IMR-90 (cell line): ENCODE results near the gene HOXA5. TPM values are rescaled to one million over a fixed set of nuclear protein-coding genes. Genes with fewer than 3 reads are reported as not detected.

Experiments used
- ATAC-seq: fragments of 200-7000 bp; cut with Tn5 transposase; 2 replicates; pipeline ENCODE4 v1.9.1; 2020; ENCODE audit warnings: low read depth, mild to moderate bottlenecking, moderate library complexity
- BruUV-seq: library from RNA; stranded (reverse); fragments of 400-500 nt; replicated peaks from 2 replicates; lab custom pipeline; 2021; lab: Mats Ljungman, UMichigan
- CTCF ChIA-PET: fragments of 300-600 bp; formaldehyde crosslinking; extraction: SDS; loops from one replicate; lab custom pipeline; 2021; ENCODE audit warnings: antibody characterized with exemption; lab: Yijun Ruan, JAX
- POLR2A ChIA-PET: fragments of 300-600 bp; sonication (Branson Sonifier 250); formaldehyde crosslinking; loops from one replicate; lab custom pipeline; 2022; ENCODE audit warnings: antibody characterized with exemption; ENCODE audit not compliant: unreplicated experiment; lab: Charles Lee
- DNase-seq: peaks from one replicate; pipeline ENCODE4 v3.0.0; 2013
- H2AFZ ChIP-seq: replicated peaks from 2 replicates; pipeline ENCODE3; 2013; ENCODE audit warnings: low read length, mild to moderate bottlenecking; ENCODE audit not compliant: poor library complexity
- H2AK5ac ChIP-seq: 2 replicates; pipeline ENCODE4 v1.6.1; 2013; ENCODE audit warnings: low read depth, low read length, inconsistent platforms
- H2AK9ac ChIP-seq: replicated peaks from 2 replicates; pipeline ENCODE3; 2013; ENCODE audit warnings: mild to moderate bottlenecking, low read depth, low read length, moderate library complexity; ENCODE audit not compliant: poor library complexity
- H2BK120ac ChIP-seq: 2 replicates; pipeline ENCODE4 v1.6.1; 2013; ENCODE audit warnings: low read depth, low read length, inconsistent platforms
- H2BK15ac ChIP-seq: 3 replicates; pipeline ENCODE4 v1.6.1; 2013; ENCODE audit warnings: low read depth, low read length, inconsistent platforms
- H2BK20ac ChIP-seq: 2 replicates; pipeline ENCODE4 v1.6.1; 2013; ENCODE audit warnings: low read depth, mild to moderate bottlenecking, inconsistent platforms, low read length, moderate library complexity
- H2BK5ac ChIP-seq: 2 replicates; pipeline ENCODE4 v1.6.1; 2013; ENCODE audit warnings: mild to moderate bottlenecking, low read depth, low read length, inconsistent platforms; ENCODE audit not compliant: poor library complexity, severe bottlenecking
- H3K14ac ChIP-seq: replicated peaks from 2 replicates; pipeline ENCODE4 v1.6.1; 2013; ENCODE audit warnings: low read depth, low read length, inconsistent platforms
- H3K18ac ChIP-seq: 2 replicates; pipeline ENCODE4 v1.6.1; 2013; ENCODE audit warnings: low read depth, low read length, control low read depth
- H3K23ac ChIP-seq: 2 replicates; pipeline ENCODE4 v1.6.1; 2013; ENCODE audit warnings: low read depth, low read length, inconsistent platforms
- H3K27ac ChIP-seq: 2 replicates; pipeline ENCODE4 v1.5.1; 2013; ENCODE audit warnings: mild to moderate bottlenecking, control low read depth, low read length; ENCODE audit not compliant: insufficient read depth
- H3K27me3 ChIP-seq: 2 replicates; pipeline ENCODE4 v1.6.1; 2013; ENCODE audit warnings: low read length; ENCODE audit not compliant: control insufficient read depth, insufficient read depth
- H3K36me3 ChIP-seq: 2 replicates; pipeline ENCODE4 v1.6.1; 2013; ENCODE audit warnings: low read length, mixed read lengths; ENCODE audit not compliant: control insufficient read depth, insufficient read depth
- H3K4ac ChIP-seq: 2 replicates; pipeline ENCODE4 v1.6.1; 2013; ENCODE audit warnings: low read depth, low read length, inconsistent platforms
- H3K4me1 ChIP-seq: 2 replicates; pipeline ENCODE4 v1.6.1; 2013; ENCODE audit warnings: low read length, mixed read lengths; ENCODE audit not compliant: control insufficient read depth, insufficient read depth
- H3K4me2 ChIP-seq: 2 replicates; pipeline ENCODE4 v1.6.1; 2013; ENCODE audit warnings: low read depth, mild to moderate bottlenecking, control low read depth, low read length, moderate library complexity
- H3K4me3 ChIP-seq: 2 replicates; pipeline ENCODE4 v1.5.1; 2013; ENCODE audit warnings: low read depth, mild to moderate bottlenecking, control low read depth, low read length, moderate library complexity; ENCODE audit not compliant: insufficient read depth
- H3K56ac ChIP-seq: 2 replicates; pipeline ENCODE4 v1.6.1; 2013; ENCODE audit warnings: low read length, inconsistent platforms; ENCODE audit not compliant: insufficient read depth; ENCODE audit errors: extremely low read depth
- H3K79me1 ChIP-seq, 2 experiments: 2 replicates each; pipeline ENCODE4 v1.6.1; 2013; ENCODE audit warnings: low read length in 2 of 2, inconsistent platforms in 1 of 2, low read depth in 1 of 2
- H3K9ac ChIP-seq: 2 replicates; pipeline ENCODE4 v1.6.1; 2013; ENCODE audit warnings: low read depth, low read length, control low read depth
- H3K9me1 ChIP-seq: 2 replicates; pipeline ENCODE4 v1.6.1; 2013; ENCODE audit warnings: low read length, inconsistent platforms; ENCODE audit not compliant: insufficient read depth
- H3K9me3 ChIP-seq: 2 replicates; pipeline ENCODE4 v1.6.1; 2013; ENCODE audit warnings: low read length; ENCODE audit not compliant: control insufficient read depth, insufficient read depth
- H4K20me1 ChIP-seq: 2 replicates; pipeline ENCODE4 v1.6.1; 2013; ENCODE audit warnings: low read length, inconsistent platforms; ENCODE audit not compliant: insufficient read depth
- H4K5ac ChIP-seq: 2 replicates; pipeline ENCODE4 v1.6.1; 2013; ENCODE audit warnings: mild to moderate bottlenecking, low read depth, low read length, control low read depth
- H4K8ac ChIP-seq, 2 experiments: 2 replicates each; pipeline ENCODE4 v1.6.1; 2013; ENCODE audit warnings: low read depth in 2 of 2, low read length in 2 of 2, control low read depth in 1 of 2, inconsistent platforms in 1 of 2
- H4K91ac ChIP-seq: 2 replicates; pipeline ENCODE4 v1.6.1; 2013; ENCODE audit warnings: low read depth, low read length, inconsistent platforms; ENCODE audit not compliant: insufficient read depth
- CEBPB ChIP-seq: IDR thresholded peaks from 2 replicates; pipeline ENCODE4 v1.6.1; 2012; ENCODE audit warnings: low read depth, low read length, improper control_type of control experiment
- CTCF ChIP-seq: conservative IDR thresholded peaks from 2 replicates; pipeline ENCODE4 v1.5.1; 2012; ENCODE audit warnings: mild to moderate bottlenecking, low read depth, low read length, improper control_type of control experiment
- ELK1 ChIP-seq: fragments of 150-350 bp; IDR thresholded peaks from 2 replicates; pipeline ENCODE4 v1.6.1; 2016; ENCODE audit warnings: low read depth, mild to moderate bottlenecking, low read length, moderate library complexity, borderline replicate concordance
- FOS ChIP-seq: fragments of 150-350 bp; IDR thresholded peaks from 2 replicates; pipeline ENCODE4 v1.6.1; 2016; ENCODE audit warnings: low read depth, low read length
- MAFK ChIP-seq: IDR thresholded peaks from 2 replicates; pipeline ENCODE4 v1.6.1; 2012; ENCODE audit warnings: low read depth, low read length, improper control_type of control experiment
- MAZ ChIP-seq: IDR thresholded peaks from 2 replicates; pipeline ENCODE4 v1.6.1; 2012; ENCODE audit warnings: low read depth, mild to moderate bottlenecking, low read length, improper control_type of control experiment, moderate library complexity, borderline replicate concordance
- MXI1 ChIP-seq: IDR thresholded peaks from 2 replicates; pipeline ENCODE4 v1.6.1; 2012; ENCODE audit warnings: low read depth, mild to moderate bottlenecking, low read length, moderate library complexity, borderline replicate concordance
- NFE2L2 ChIP-seq: fragments of 150-350 bp; IDR thresholded peaks from 2 replicates; pipeline ENCODE4 v1.6.1; 2016; ENCODE audit warnings: low read depth, mild to moderate bottlenecking, low read length
- POLR2A ChIP-seq: IDR thresholded peaks from 2 replicates; pipeline ENCODE4 v1.6.1; 2012; ENCODE audit warnings: mild to moderate bottlenecking, low read depth, low read length
- RAD21 ChIP-seq: IDR thresholded peaks from 2 replicates; pipeline ENCODE4 v1.6.1; 2012; ENCODE audit warnings: low read length, improper control_type of control experiment
- RCOR1 ChIP-seq: IDR thresholded peaks from 2 replicates; pipeline ENCODE4 v1.6.1; 2012; ENCODE audit warnings: mild to moderate bottlenecking, low read length, improper control_type of control experiment; ENCODE audit not compliant: insufficient replicate concordance
- RFX5 ChIP-seq: IDR thresholded peaks from 2 replicates; pipeline ENCODE4 v1.8.0; 2012; ENCODE audit warnings: low read depth, mild to moderate bottlenecking, low read length, moderate library complexity
- SMC3 ChIP-seq: fragments of 150-350 bp; IDR thresholded peaks from 2 replicates; pipeline ENCODE4 v1.6.1; 2016; ENCODE audit warnings: low read depth, mild to moderate bottlenecking, antibody characterized with exemption, low read length, moderate library complexity
- USF2 ChIP-seq: fragments of 150-350 bp; IDR thresholded peaks from 2 replicates; pipeline ENCODE4 v1.6.1; 2017; ENCODE audit warnings: mild to moderate bottlenecking, antibody characterized with exemption, low read length, low read depth
- WGBS, 2 experiments: methylation state at CpG; one replicate each; pipeline versions ENCODE4 v1.1.5 to v1.1.7; 2013; ENCODE audit warnings: missing lambda C conversion rate in 2 of 2; ENCODE audit not compliant: insufficient read length in 1 of 2; ENCODE audit errors: extremely low coverage in 2 of 2; 5-methylcytosine and 5-hydroxymethylcytosine counted together
- dilution Hi-C: fragments of 300-500 bp; cut with HindIII; formaldehyde crosslinking; loops from one replicate; pipeline ENCODE4 v1.14.3; 2018; ENCODE audit warnings: low sequenced_read_pairs; ENCODE audit not compliant: unreplicated experiment
- in situ Hi-C: fragments of 300-500 bp; cut with MboI; formaldehyde crosslinking; loops from 3 replicates; pipeline ENCODE4 v1.14.3; 2019; ENCODE audit warnings: low sequenced_read_pairs, inconsistent platforms, mixed read lengths
- intact Hi-C: fragments of 100-400 bp; cut with micrococcal nuclease; formaldehyde crosslinking; loops from 2 replicates; pipeline ENCODE4 v1.10.0; 2022
- polyA plus RNA-seq, 3 experiments: library from polyadenylated mRNA; depleted of rRNA; stranded (reverse); fragments of >200 nt; gene quantifications; 2 replicates each; pipeline ENCODE4 v1.2.3, GENCODE V29; 2012; ENCODE audit warnings: low replicate concordance in 1 of 3
- total RNA-seq: library from RNA; depleted of rRNA; stranded (reverse); fragments of >200 nt; gene quantifications from 2 replicates; pipeline ENCODE4 v1.2.3, GENCODE V29; 2012

Gene HOXA5
- total and polyA plus RNA-seq, 2 of the 4 experiments (the other 2 are of a cell fraction), result 19.9 to 29.4 TPM

- H3K27me3 ChIP-seq, result peaks cover 93% of the 10 kb centered on the region
- H3K23ac ChIP-seq, result no peak overlapping the region
- H2BK5ac ChIP-seq, result no peak overlapping the region
- no peak overlapping the region for H2BK120ac ChIP-seq
- H3K4me3 ChIP-seq, result no peak overlapping the region
- H2AK5ac ChIP-seq, result no peak overlapping the region
- H3K79me1 ChIP-seq, result no peaks in the 10 kb centered on the region
- DNase-seq (no peak), ATAC-seq (no peak)
- H3K14ac ChIP-seq, result no peak overlapping the region
- H2AK9ac ChIP-seq, result no peak overlapping the region
- no peak overlapping the region for H4K8ac ChIP-seq
- in situ Hi-C loops (no loop called here), dilution Hi-C loops (no loop called here), intact Hi-C loops (no loop called here)
- H3K9me3 ChIP-seq, result peaks cover 17% of the 10 kb centered on the region; the same call in 1 of the 2 replicates
- no peak overlapping the region for H4K91ac ChIP-seq
- H3K18ac ChIP-seq, result no peak overlapping the region
- TF ChIP-seq CTCF (no peak), SMC3 (no peak), FOS (no peak), USF2 (no peak), MAFK (no peak), CEBPB (no peak), RFX5 (no peak), POLR2A (no peak), MAZ (no peak), RCOR1 (no peak), RAD21 (no peak), NFE2L2 (no peak), MXI1 (no peak), ELK1 (no peak)
- peak overlapping the region; percentile 33 for H2AFZ ChIP-seq
- H4K5ac ChIP-seq, result no peak overlapping the region
- no peak overlapping the region for H2BK15ac ChIP-seq
- H3K56ac ChIP-seq, result no peak overlapping the region
- no peaks in the 10 kb centered on the region for H3K36me3 ChIP-seq
- no peak overlapping the region for H3K9ac ChIP-seq
- H3K27ac ChIP-seq, result no peak overlapping the region
- peaks cover 3% of the 10 kb centered on the region; the same call in 1 of the 2 replicates for H3K4me1 ChIP-seq
- POLR2A ChIA-PET, result interaction anchor here (0.7 kb wide), 1 partner anchor 54 kb away, joined by 5 read pairs; no protein-coding TSS in a partner anchor
- H4K20me1 ChIP-seq, result peaks cover 17% of the 10 kb centered on the region; the same call in 1 of the 2 replicates
- 10% methylated on average over 11 of the region's 24 CpGs; no CpG with 5 or more reads in 1 of the 2 experiments for WGBS, 2 experiments
- H3K4ac ChIP-seq, result no peak overlapping the region
- CTCF ChIA-PET, result interaction anchor here (1.7 kb wide), 1 partner anchor 10 kb away, joined by 10 read pairs; no protein-coding TSS in a partner anchor
- no peak overlapping the region for H2BK20ac ChIP-seq
- no TSS peak for BruUV-seq
- H3K4me2 ChIP-seq, result no peak overlapping the region
- H3K9me1 ChIP-seq, result no peaks in the 10 kb centered on the region
These were observed 42.6 kb upstream of the HOXA5 start for GRCh38 chr7:27185854-27186667.
